Neural progenitor cell (in vitro differentiated cells): ENCODE measurements around the gene FOLR2. TPM values are rescaled to one million over a fixed set of nuclear protein-coding genes. Genes with fewer than 3 reads are reported as not detected.
"Not testable (repeated sequence)": the region's sequence is repeated elsewhere in the genome, so short reads cannot be mapped to it uniquely, and the experiment has no call there.

Source experiments
- DNase-seq: peaks from one replicate; pipeline ENCODE4 v3.0.0-alpha.2; 2016; ENCODE audit warnings: low spot score
- H2AFZ ChIP-seq: fragments of 200-600 bp; sonication (generic); replicated peaks from 2 replicates; pipeline ENCODE4 v1.6.1; 2016; ENCODE audit warnings: antibody characterized with exemption
- H3F3A ChIP-seq: fragments of 200-600 bp; sonication (generic); 2 replicates; pipeline ENCODE4 v1.6.1; 2016; ENCODE audit warnings: antibody characterized with exemption, low read depth
- H3K27ac ChIP-seq: fragments of 200-600 bp; sonication (generic); 2 replicates; pipeline ENCODE4 v1.5.1; 2016; ENCODE audit warnings: mild to moderate bottlenecking
- H3K27me3 ChIP-seq: fragments of 200-600 bp; sonication (generic); 2 replicates; pipeline ENCODE4 v1.6.1; 2016; ENCODE audit warnings: mild to moderate bottlenecking, moderate library complexity
- H3K36me3 ChIP-seq: fragments of 200-600 bp; sonication (generic); 2 replicates; pipeline ENCODE4 v1.5.1; 2016
- H3K4me1 ChIP-seq: fragments of 200-600 bp; sonication (generic); 2 replicates; pipeline ENCODE4 v1.6.1; 2016; ENCODE audit warnings: mixed run types
- H3K4me2 ChIP-seq: fragments of 200-600 bp; sonication (generic); 2 replicates; pipeline ENCODE4 v1.6.1; 2016
- H3K4me3 ChIP-seq: fragments of 200-600 bp; sonication (generic); 2 replicates; pipeline ENCODE4 v1.5.1; 2016
- H3K79me2 ChIP-seq: fragments of 200-600 bp; sonication (generic); 2 replicates; pipeline ENCODE4 v1.6.1; 2016; ENCODE audit warnings: low read depth
- H3K9ac ChIP-seq: fragments of 200-600 bp; sonication (generic); 2 replicates; pipeline ENCODE4 v1.6.1; 2016
- H3K9me3 ChIP-seq: fragments of 200-600 bp; sonication (generic); 2 replicates; pipeline ENCODE4 v1.5.1; 2016; ENCODE audit warnings: low read depth
- H4K20me1 ChIP-seq: fragments of 200-600 bp; sonication (generic); 2 replicates; pipeline ENCODE4 v1.6.1; 2016; ENCODE audit warnings: low read depth
- H3K27ac Mint-ChIP-seq: 3 replicates; pipeline ENCODE4 v1.8.0; 2021; ENCODE audit warnings: mixed read lengths
- H3K27me3 Mint-ChIP-seq: 2 replicates; pipeline ENCODE4 v1.8.0; 2022; ENCODE audit warnings: low read depth, mild to moderate bottlenecking, inconsistent platforms, moderate library complexity, mixed read lengths; ENCODE audit not compliant: insufficient read depth
- H3K36me3 Mint-ChIP-seq: 3 replicates; pipeline ENCODE4 v1.8.0; 2021; ENCODE audit warnings: mixed read lengths
- H3K4me1 Mint-ChIP-seq: 3 replicates; pipeline ENCODE4 v1.8.0; 2021; ENCODE audit warnings: mixed read lengths
- H3K4me3 Mint-ChIP-seq: 3 replicates; pipeline ENCODE4 v1.8.0; 2021; ENCODE audit warnings: mild to moderate bottlenecking, moderate library complexity, mixed read lengths
- H3K9me3 Mint-ChIP-seq: 3 replicates; pipeline ENCODE4 v1.8.0; 2020; ENCODE audit warnings: mixed read lengths
- EZH2 ChIP-seq: fragments of 200-600 bp; sonication (generic); IDR thresholded peaks from 2 replicates; pipeline ENCODE4 v1.6.1; 2017; ENCODE audit warnings: antibody characterized with exemption, mild to moderate bottlenecking, moderate library complexity
- EZH2phosphoT487 ChIP-seq: fragments of 200-600 bp; sonication (generic); IDR thresholded peaks from 2 replicates; pipeline ENCODE4 v1.6.1; 2017; ENCODE audit warnings: antibody characterized with exemption
- total RNA-seq: library from RNA; depleted of rRNA; stranded (reverse); fragments of >200 nt; gene quantifications from 2 replicates; pipeline ENCODE4 v1.2.3, GENCODE V29; 2015; ENCODE audit warnings: low replicate concordance
- TF ChIP-seq, protein P1 (sequence below): fragments of 200-600 bp; sonication (generic); IDR thresholded peaks from 2 replicates; pipeline ENCODE4 v1.5.1; 2017; ENCODE audit warnings: antibody characterized with exemption, mild to moderate bottlenecking

Gene FOLR2
- total RNA-seq, 1 donor from 2014 or later: not detected

DNA sequence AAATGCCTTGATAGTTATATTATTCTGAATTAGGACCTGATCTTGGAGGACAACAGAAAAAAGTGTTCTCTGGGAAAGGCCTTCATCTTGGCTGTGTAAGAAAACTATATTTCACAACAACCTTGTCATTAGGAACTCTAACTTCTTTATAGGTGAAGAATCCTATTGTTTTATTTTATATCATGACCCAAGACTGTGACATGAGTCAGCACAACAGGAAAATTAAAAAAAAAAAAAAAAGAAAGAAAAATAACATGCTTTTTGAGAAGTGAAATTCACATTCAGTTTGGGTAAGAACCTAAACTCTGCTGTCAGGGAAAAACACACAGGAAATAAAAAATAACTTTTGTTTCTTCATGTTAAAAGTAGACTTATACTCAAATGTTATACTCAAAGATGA, 11.7 kb upstream of the FOLR2 start:
- Mint-ChIP-seq H3K27me3 (no peaks in the 10 kb centered on the region), H3K36me3 (no peaks in the 10 kb centered on the region), H3K4me1 (no peaks in the 10 kb centered on the region), H3K4me3 (no peak overlapping the region), H3K27ac (no peak overlapping the region), H3K9me3 (peaks cover 12% of the 10 kb centered on the region)
- DNase-seq: no peak
- Histone ChIP-seq H3K79me2 (no peaks in the 10 kb centered on the region), H3K9me3 (no peaks in the 10 kb centered on the region), H2AFZ (no peak overlapping the region), H4K20me1 (no peaks in the 10 kb centered on the region), H3K9ac (no peak overlapping the region), H3K27ac (no peak overlapping the region), H3K4me2 (no peak overlapping the region), H3K36me3 (no peaks in the 10 kb centered on the region), H3K27me3 (no peaks in the 10 kb centered on the region), H3K4me3 (no peak overlapping the region), H3K4me1 (no peaks in the 10 kb centered on the region), H3F3A (peaks cover 8% of the 10 kb centered on the region)
- TF ChIP-seq EZH2 (no peak), EZH2phosphoT487 (no peak)
- TF ChIP-seq, protein P1, sequence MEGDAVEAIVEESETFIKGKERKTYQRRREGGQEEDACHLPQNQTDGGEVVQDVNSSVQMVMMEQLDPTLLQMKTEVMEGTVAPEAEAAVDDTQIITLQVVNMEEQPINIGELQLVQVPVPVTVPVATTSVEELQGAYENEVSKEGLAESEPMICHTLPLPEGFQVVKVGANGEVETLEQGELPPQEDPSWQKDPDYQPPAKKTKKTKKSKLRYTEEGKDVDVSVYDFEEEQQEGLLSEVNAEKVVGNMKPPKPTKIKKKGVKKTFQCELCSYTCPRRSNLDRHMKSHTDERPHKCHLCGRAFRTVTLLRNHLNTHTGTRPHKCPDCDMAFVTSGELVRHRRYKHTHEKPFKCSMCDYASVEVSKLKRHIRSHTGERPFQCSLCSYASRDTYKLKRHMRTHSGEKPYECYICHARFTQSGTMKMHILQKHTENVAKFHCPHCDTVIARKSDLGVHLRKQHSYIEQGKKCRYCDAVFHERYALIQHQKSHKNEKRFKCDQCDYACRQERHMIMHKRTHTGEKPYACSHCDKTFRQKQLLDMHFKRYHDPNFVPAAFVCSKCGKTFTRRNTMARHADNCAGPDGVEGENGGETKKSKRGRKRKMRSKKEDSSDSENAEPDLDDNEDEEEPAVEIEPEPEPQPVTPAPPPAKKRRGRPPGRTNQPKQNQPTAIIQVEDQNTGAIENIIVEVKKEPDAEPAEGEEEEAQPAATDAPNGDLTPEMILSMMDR: no peak

DNA sequence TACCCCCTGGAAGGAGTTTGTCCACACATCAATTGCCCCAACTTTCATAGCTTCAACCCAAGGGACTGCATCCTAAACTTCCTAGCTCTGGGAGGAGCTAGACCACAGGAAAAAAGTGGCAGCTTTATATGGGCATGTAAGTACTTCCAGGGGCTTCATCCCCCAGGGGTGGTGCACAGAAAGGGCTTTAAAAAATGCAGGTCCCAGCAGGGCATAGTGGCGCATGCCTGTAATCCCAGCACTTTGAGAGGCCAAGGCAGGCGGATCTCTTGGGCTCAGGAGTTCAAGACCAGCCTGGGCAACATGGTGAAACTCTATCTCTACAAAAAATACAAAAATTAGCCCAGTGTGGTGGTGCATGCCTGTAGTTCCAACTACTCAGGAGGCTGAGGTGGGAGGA, 9.8 kb upstream of the FOLR2 start:
- H3K27me3 Mint-ChIP-seq, DNase-seq: not testable (repeated sequence)

DNA sequence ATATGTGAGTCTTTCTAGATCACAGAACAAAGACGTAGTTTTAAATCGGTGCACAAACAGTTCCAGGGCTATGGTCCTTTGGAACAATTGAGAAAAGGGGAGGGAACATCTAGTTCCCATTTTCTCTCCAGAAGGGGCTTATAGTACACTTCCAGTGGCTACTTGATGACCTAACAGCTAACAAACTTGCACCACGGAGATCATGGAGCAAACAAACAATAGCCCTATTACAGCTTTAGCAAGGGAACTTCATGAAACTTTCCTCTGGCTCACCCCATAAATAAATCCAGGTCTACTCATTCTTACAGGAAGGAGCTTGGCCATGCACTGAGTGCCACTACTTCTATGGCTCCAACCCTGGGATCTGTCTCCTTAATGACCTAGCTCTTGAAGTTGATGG, 8.3 kb upstream of the FOLR2 start:
- no peak overlapping the region for H3K4me2 ChIP-seq
- H3K4me3 ChIP-seq: no peak overlapping the region
- H3K4me3 Mint-ChIP-seq: no peak overlapping the region
- H3F3A ChIP-seq: no peaks in the 10 kb centered on the region
- TF ChIP-seq, protein P1: no peak
- TF ChIP-seq EZH2: no peak
- no peak for TF ChIP-seq EZH2phosphoT487
- no peak overlapping the region for H3K9ac ChIP-seq
- no peaks in the 10 kb centered on the region for H4K20me1 ChIP-seq
- no peak overlapping the region for H3K27ac ChIP-seq
- no peak overlapping the region for H2AFZ ChIP-seq
- H3K4me1 ChIP-seq: no peaks in the 10 kb centered on the region
- DNase-seq: no peak
- no peaks in the 10 kb centered on the region for H3K27me3 Mint-ChIP-seq
- no peaks in the 10 kb centered on the region for H3K4me1 Mint-ChIP-seq
- H3K36me3 ChIP-seq: no peaks in the 10 kb centered on the region
- H3K27ac Mint-ChIP-seq: no peak overlapping the region
- H3K27me3 ChIP-seq: peaks cover under 1% of the 10 kb centered on the region
- no peaks in the 10 kb centered on the region for H3K79me2 ChIP-seq
- H3K36me3 Mint-ChIP-seq: no peaks in the 10 kb centered on the region
- no peaks in the 10 kb centered on the region for H3K9me3 ChIP-seq
- H3K9me3 Mint-ChIP-seq: peaks cover 13% of the 10 kb centered on the region

More for the DNA sequence above, 9.8 kb upstream of the FOLR2 start:
- H4K20me1 ChIP-seq, H3K79me2 ChIP-seq, H3K27ac Mint-ChIP-seq, H3K4me1 Mint-ChIP-seq, H3K36me3 Mint-ChIP-seq, H3K4me3 Mint-ChIP-seq, H3K27ac ChIP-seq, H3K4me3 ChIP-seq, H3K27me3 ChIP-seq, H3F3A ChIP-seq, H3K4me2 ChIP-seq, H3K36me3 ChIP-seq, H3K9me3 ChIP-seq, H3K4me1 ChIP-seq, H3K9ac ChIP-seq: not testable (repeated sequence)
- peaks cover 13% of the 10 kb centered on the region for H3K9me3 Mint-ChIP-seq
- peak overlapping the region; percentile 26 for H2AFZ ChIP-seq

DNA sequence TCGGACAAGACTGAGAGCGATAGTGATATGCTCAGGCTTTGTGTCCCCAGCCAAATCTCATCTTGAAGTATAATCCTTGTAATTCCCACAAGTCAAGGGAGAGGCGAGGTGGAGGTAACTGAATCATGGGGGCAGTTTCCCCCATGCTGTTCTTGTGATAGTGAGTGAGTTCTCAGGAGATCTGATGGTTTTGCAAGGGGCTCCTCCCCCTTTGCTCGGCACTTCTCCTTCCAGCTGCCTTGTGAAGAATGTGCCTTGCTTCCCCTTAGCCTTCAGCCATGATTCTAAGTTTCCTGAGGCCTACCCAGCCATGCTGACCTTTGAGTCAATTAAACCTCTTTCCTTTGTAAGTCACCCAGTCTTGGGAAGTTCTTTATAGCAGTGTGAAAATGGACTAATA, 7.5 kb upstream of the FOLR2 start:
- Mint-ChIP-seq H3K4me3 (no peak overlapping the region), H3K36me3 (no peaks in the 10 kb centered on the region), H3K9me3 (peaks cover 13% of the 10 kb centered on the region), H3K4me1 (no peaks in the 10 kb centered on the region), H3K27me3 (no peaks in the 10 kb centered on the region), H3K27ac (no peak overlapping the region)
- Histone ChIP-seq H3K27me3 (peaks cover 8% of the 10 kb centered on the region), H3K4me3 (no peak overlapping the region), H3F3A (no peaks in the 10 kb centered on the region), H3K79me2 (no peaks in the 10 kb centered on the region), H2AFZ (no peak overlapping the region), H3K4me1 (no peaks in the 10 kb centered on the region), H3K36me3 (no peaks in the 10 kb centered on the region), H3K9ac (no peak overlapping the region), H3K4me2 (no peak overlapping the region), H4K20me1 (no peaks in the 10 kb centered on the region), H3K27ac (no peak overlapping the region), H3K9me3 (no peaks in the 10 kb centered on the region)
- DNase-seq: no peak
- TF ChIP-seq EZH2: no peak
